ENCODE results near the gene FBXL20. TPM values are rescaled to one million over a fixed set of nuclear protein-coding genes. Genes with fewer than 3 reads are reported as not detected.

FBXL20 gene
- total RNA-seq, 1 donor from 2014 or later, result 18.3 TPM

DNA sequence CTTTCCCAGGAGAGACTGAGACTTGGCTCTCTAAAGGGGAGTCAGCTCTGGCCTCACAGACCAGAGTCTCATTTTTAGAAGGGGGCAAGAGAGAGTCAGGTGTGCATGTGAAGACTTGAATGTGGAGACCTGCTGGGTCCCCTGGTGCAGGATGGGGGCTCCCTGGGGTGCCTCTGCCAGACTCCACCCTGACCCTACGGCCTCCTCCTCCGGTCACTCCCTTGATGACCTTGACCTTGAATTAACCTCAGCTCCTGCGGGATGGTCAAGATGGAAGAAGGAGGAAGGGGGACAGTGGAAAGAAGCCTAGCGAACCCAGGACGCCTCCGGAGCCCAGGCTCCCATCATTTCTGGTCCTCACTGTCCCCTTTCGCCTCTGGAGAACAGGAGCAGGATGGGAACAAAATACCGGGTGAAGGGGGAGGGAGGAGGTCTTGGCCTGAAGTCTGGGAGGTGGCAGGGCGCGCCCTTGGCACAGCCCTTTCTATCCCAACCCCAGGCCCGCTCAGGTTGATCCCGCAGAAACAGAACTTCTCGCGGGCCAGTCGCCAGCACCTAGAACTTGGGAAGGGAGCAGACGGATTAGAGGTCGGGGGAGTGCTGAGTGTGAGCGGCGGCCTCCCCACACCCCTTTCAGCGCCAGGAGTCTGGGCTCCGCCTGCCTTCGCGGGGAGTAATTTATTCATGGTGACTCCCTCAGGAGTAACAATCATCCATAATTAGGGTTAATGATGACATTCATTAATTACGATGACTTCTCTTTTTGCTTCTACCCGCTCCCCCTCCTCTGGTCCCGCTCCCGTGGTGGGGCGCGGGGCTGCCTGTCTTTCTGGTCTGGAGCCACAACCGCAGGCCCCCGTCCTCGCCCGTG, 177.3 kb downstream of the FBXL20 start:
- Histone ChIP-seq H3K4me2 (ENCODE audit: low read length) (peak overlapping the region; percentile 67), H3K27ac (ENCODE audit: low read depth, low read length) (no peak overlapping the region), H3K27me3 (ENCODE audit: insufficient read depth, low read length) (peaks cover 27% of the 10 kb centered on the region), H3K4me1 (ENCODE audit: insufficient read depth, low read length) (peaks cover 8% of the 10 kb centered on the region), H3K79me2 (ENCODE audit: insufficient read depth, low read length) (no peaks in the 10 kb centered on the region), H4K20me1 (ENCODE audit: insufficient read depth, low read length) (no peaks in the 10 kb centered on the region), H3K9me3 (ENCODE audit: insufficient read depth, low read depth, low read length) (no peaks in the 10 kb centered on the region), H3K4me3 (ENCODE audit: insufficient read depth, low read depth, low read length) (no peak overlapping the region), H3K36me3 (ENCODE audit: insufficient read depth, low read length) (no peaks in the 10 kb centered on the region), H2AFZ (ENCODE audit: low read depth, low read length) (no peak overlapping the region), H3K9ac (ENCODE audit: low read length) (no peak overlapping the region)
- Mint-ChIP-seq H3K27me3 (ENCODE audit: low read depth, unreplicated experiment) (peaks cover 34% of the 10 kb centered on the region), H3K4me1 (ENCODE audit: low read depth, unreplicated experiment) (peaks cover 5% of the 10 kb centered on the region), H3K36me3 (ENCODE audit: low read depth, unreplicated experiment) (no peaks in the 10 kb centered on the region), H3K9me3 (ENCODE audit: unreplicated experiment) (no peaks in the 10 kb centered on the region), H3K27ac (ENCODE audit: unreplicated experiment) (no peak overlapping the region), H3K4me3 (ENCODE audit: unreplicated experiment) (peak overlapping the region; percentile 54)
- TF ChIP-seq EZH2 (IDR thresholded peaks at IDR 0.05; ENCODE audit: insufficient read depth, low read length), result no peak
- TF ChIP-seq, protein P1, sequence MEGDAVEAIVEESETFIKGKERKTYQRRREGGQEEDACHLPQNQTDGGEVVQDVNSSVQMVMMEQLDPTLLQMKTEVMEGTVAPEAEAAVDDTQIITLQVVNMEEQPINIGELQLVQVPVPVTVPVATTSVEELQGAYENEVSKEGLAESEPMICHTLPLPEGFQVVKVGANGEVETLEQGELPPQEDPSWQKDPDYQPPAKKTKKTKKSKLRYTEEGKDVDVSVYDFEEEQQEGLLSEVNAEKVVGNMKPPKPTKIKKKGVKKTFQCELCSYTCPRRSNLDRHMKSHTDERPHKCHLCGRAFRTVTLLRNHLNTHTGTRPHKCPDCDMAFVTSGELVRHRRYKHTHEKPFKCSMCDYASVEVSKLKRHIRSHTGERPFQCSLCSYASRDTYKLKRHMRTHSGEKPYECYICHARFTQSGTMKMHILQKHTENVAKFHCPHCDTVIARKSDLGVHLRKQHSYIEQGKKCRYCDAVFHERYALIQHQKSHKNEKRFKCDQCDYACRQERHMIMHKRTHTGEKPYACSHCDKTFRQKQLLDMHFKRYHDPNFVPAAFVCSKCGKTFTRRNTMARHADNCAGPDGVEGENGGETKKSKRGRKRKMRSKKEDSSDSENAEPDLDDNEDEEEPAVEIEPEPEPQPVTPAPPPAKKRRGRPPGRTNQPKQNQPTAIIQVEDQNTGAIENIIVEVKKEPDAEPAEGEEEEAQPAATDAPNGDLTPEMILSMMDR (IDR thresholded peaks at IDR 0.05; ENCODE audit: insufficient read depth, low read depth, low read length), result no peak
- no peak for FAIRE-seq
- DNase-seq (ENCODE audit: low read depth), result no peak

DNA sequence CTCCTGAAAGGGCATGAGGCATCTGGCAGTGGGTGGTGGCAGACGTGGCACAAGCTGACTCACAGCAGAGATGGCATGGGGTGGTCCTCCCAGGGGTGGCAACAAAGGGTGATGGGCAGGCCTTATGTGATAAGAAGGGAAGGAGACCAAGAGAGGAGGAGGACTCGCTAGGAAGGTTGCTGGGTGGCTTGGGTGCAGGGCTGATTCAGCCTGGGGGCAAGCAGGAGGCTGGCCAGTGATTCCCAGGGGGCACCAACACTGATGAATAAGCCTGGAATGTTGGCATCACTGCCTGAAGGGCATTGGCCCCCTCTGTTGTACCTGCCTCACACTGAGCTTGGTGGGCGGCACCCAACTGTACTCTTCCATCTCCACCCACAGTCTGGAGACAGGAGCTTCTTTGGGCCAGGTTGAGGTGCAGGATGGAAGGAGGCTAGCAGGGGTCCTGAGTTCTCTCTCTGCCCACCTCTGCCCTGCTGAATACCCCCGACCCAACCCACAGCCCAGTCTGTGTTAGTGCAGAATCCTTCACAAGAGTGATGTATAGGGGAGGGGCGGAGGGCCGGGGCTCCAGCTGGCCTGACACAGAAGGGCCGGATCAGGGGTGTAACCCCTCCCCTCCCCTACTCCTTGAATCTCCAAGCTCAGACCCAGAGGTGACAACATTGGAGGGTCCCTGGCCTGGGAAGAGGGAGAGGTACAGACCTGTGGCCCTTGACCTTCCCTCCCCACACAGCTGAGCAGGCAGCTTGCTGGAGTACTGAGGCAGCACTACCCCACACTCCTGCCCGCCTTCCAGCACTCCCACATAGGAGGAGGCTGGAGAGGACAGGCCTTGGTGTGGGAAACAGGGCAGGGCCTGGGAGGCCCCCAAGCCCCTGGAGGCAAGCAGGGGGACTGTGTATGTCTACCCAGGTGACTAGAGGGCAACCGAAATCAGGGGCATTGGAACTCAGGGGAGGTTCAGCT, 178.3 kb downstream of the FBXL20 start:
- Mint-ChIP-seq H3K4me3 (ENCODE audit: unreplicated experiment) (no peak overlapping the region), H3K9me3 (ENCODE audit: unreplicated experiment) (no peaks in the 10 kb centered on the region), H3K27me3 (ENCODE audit: low read depth, unreplicated experiment) (peaks cover 44% of the 10 kb centered on the region), H3K27ac (ENCODE audit: unreplicated experiment) (no peak overlapping the region), H3K36me3 (ENCODE audit: low read depth, unreplicated experiment) (no peaks in the 10 kb centered on the region), H3K4me1 (ENCODE audit: low read depth, unreplicated experiment) (peaks cover 2% of the 10 kb centered on the region)
- Histone ChIP-seq H3K4me3 (ENCODE audit: insufficient read depth, low read depth, low read length) (no peak overlapping the region), H4K20me1 (ENCODE audit: insufficient read depth, low read length) (no peaks in the 10 kb centered on the region), H3K9me3 (ENCODE audit: insufficient read depth, low read depth, low read length) (no peaks in the 10 kb centered on the region), H3K9ac (ENCODE audit: low read length) (no peak overlapping the region), H3K79me2 (ENCODE audit: insufficient read depth, low read length) (no peaks in the 10 kb centered on the region), H2AFZ (ENCODE audit: low read depth, low read length) (no peak overlapping the region), H3K36me3 (ENCODE audit: insufficient read depth, low read length) (no peaks in the 10 kb centered on the region), H3K27me3 (ENCODE audit: insufficient read depth, low read length) (peaks cover 33% of the 10 kb centered on the region), H3K27ac (ENCODE audit: low read depth, low read length) (no peak overlapping the region), H3K4me1 (ENCODE audit: insufficient read depth, low read length) (peaks cover 6% of the 10 kb centered on the region), H3K4me2 (ENCODE audit: low read length) (no peak overlapping the region)
- no peak for FAIRE-seq
- no peak for DNase-seq (ENCODE audit: low read depth)
- no peak for TF ChIP-seq EZH2 (IDR thresholded peaks at IDR 0.05; ENCODE audit: insufficient read depth, low read length)
- TF ChIP-seq, protein P1 (IDR thresholded peaks at IDR 0.05; ENCODE audit: insufficient read depth, low read depth, low read length), result no peak

Measured in astrocyte (in vitro differentiated cells and primary cell).